Fibroblast of lung (primary cell): ENCODE measurements around the gene ABLIM2. TPM values are rescaled to one million over a fixed set of nuclear protein-coding genes. Genes with fewer than 3 reads are reported as not detected.

Experiments used
- DNase-seq, 2 donors: peaks; one replicate each; pipeline versions ENCODE4 v3.0.0 to v3.0.0-alpha.2; 2010; ENCODE audit warnings: low read depth in 2 of 2
- H2AFZ ChIP-seq: 2 replicates; pipeline ENCODE4 v1.5.1; 2012; ENCODE audit warnings: low read length, control low read depth, inconsistent platforms
- H3K27ac ChIP-seq: 2 replicates; pipeline ENCODE4 v1.5.1; 2011; ENCODE audit warnings: low read length, control low read depth; ENCODE audit not compliant: insufficient read depth
- H3K27me3 ChIP-seq: 2 replicates; pipeline ENCODE4 v1.5.1; 2011; ENCODE audit warnings: mild to moderate bottlenecking, low read length; ENCODE audit not compliant: control insufficient read depth, insufficient read depth
- H3K36me3 ChIP-seq: 2 replicates; pipeline ENCODE4 v1.5.1; 2011; ENCODE audit warnings: low read length; ENCODE audit not compliant: control insufficient read depth, insufficient read depth
- H3K4me1 ChIP-seq: 2 replicates; pipeline ENCODE4 v1.5.1; 2011; ENCODE audit warnings: low read length; ENCODE audit not compliant: control insufficient read depth, insufficient read depth; ENCODE audit errors: extremely low read depth
- H3K4me2 ChIP-seq: 2 replicates; pipeline ENCODE4 v1.5.1; 2011; ENCODE audit warnings: low read length, control low read depth; ENCODE audit not compliant: insufficient read depth; ENCODE audit errors: extremely low read depth
- H3K4me3 ChIP-seq, 4 experiments: fragments of 200-600 bp in 1 of 4; sonication (generic) in 1 of 4; replicated peaks in 1 of 4; 2 replicates each; pipeline ENCODE4 v1.5.1; 2011 to 2016; ENCODE audit warnings: low read length in 4 of 4, low read depth in 3 of 4, mild to moderate bottlenecking in 3 of 4, control low read depth in 2 of 4, inconsistent platforms in 1 of 4, mixed read lengths in 1 of 4; ENCODE audit not compliant: insufficient read depth in 1 of 4; ENCODE audit errors: control extremely low read depth in 1 of 4
- H3K79me2 ChIP-seq: 2 replicates; pipeline ENCODE4 v1.5.1; 2012; ENCODE audit warnings: mild to moderate bottlenecking, low read length, inconsistent platforms; ENCODE audit not compliant: control insufficient read depth, insufficient read depth
- H3K9ac ChIP-seq: 2 replicates; pipeline ENCODE4 v1.5.1; 2011; ENCODE audit warnings: mild to moderate bottlenecking, low read length, control low read depth; ENCODE audit not compliant: insufficient read depth
- H3K9me3 ChIP-seq: 2 replicates; pipeline ENCODE4 v1.5.1; 2012; ENCODE audit warnings: low read depth, low read length; ENCODE audit not compliant: control insufficient read depth, insufficient read depth
- H4K20me1 ChIP-seq: 2 replicates; pipeline ENCODE4 v1.5.1; 2011; ENCODE audit warnings: low read length; ENCODE audit not compliant: control insufficient read depth, insufficient read depth; ENCODE audit errors: extremely low read depth
- EZH2 ChIP-seq: IDR thresholded peaks from 2 replicates; pipeline ENCODE4 v1.5.1; 2012; ENCODE audit warnings: low read length, control low read depth, mild to moderate bottlenecking; ENCODE audit errors: missing control alignments
- polyA plus RNA-seq, 2 donors: library from polyadenylated mRNA; depleted of rRNA in 1 of 2; stranded (reverse) in 1 of 2; unstranded in 1 of 2; fragments of >200 nt; gene quantifications; 2 replicates each; pipeline ENCODE4 v1.2.1, GENCODE V29; 2011 to 2012; ENCODE audit warnings: missing spikeins in 1 of 2
- total RNA-seq: library from RNA; depleted of rRNA; stranded (reverse); fragments of >200 nt; gene quantifications from 2 replicates; pipeline ENCODE4 v1.2.1, GENCODE V29; 2014
- TF ChIP-seq, protein P1 (sequence below), 2 donors: IDR thresholded peaks in 1 of 2; conservative IDR thresholded peaks in 1 of 2; 1 replicate in 1 of 2; 2 replicates in 1 of 2; pipeline ENCODE4 v1.5.1; 2011 to 2012; ENCODE audit warnings: low read length in 2 of 2, control low read depth in 1 of 2, inconsistent platforms in 1 of 2, low read depth in 1 of 2, mild to moderate bottlenecking in 1 of 2

The ABLIM2 gene
- total and polyA plus RNA-seq, 2 donors (not counting 1 experiment from before 2014, with no cell fraction given): 0.66 to 2.6 TPM

DNA sequence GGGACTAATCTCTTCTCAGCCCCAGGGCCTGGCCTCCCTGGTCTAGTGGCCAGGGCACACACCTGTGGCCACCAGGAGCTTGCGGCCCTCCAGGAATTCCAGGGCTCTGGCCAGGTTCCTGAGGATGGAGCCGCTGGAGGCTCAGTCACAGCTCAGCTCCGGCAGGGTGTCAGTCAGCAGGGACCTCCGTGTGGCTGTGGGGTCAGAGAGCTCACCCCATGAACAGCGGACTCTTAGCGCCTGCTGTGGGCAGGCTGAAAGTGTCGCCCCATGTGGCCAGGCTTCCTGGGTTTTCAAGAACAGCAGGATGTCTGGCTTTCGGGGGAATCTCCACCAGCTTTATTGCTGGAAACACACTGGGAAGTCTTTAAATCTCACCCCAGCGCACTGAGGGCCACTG lies 21.2 kb upstream of the ABLIM2 start:
- Histone ChIP-seq H2AFZ (no peak overlapping the region), H3K4me2 (no peak overlapping the region), H3K27ac (no peak overlapping the region), H3K4me3 (no peak overlapping the region), H3K27me3 (no peaks in the 10 kb centered on the region), H3K79me2 (no peaks in the 10 kb centered on the region), H3K36me3 (no peaks in the 10 kb centered on the region), H3K9me3 (no peaks in the 10 kb centered on the region), H3K9ac (no peak overlapping the region), H3K4me1 (peaks cover 13% of the 10 kb centered on the region), H4K20me1 (no peaks in the 10 kb centered on the region)
- TF ChIP-seq, protein P1, sequence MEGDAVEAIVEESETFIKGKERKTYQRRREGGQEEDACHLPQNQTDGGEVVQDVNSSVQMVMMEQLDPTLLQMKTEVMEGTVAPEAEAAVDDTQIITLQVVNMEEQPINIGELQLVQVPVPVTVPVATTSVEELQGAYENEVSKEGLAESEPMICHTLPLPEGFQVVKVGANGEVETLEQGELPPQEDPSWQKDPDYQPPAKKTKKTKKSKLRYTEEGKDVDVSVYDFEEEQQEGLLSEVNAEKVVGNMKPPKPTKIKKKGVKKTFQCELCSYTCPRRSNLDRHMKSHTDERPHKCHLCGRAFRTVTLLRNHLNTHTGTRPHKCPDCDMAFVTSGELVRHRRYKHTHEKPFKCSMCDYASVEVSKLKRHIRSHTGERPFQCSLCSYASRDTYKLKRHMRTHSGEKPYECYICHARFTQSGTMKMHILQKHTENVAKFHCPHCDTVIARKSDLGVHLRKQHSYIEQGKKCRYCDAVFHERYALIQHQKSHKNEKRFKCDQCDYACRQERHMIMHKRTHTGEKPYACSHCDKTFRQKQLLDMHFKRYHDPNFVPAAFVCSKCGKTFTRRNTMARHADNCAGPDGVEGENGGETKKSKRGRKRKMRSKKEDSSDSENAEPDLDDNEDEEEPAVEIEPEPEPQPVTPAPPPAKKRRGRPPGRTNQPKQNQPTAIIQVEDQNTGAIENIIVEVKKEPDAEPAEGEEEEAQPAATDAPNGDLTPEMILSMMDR (conservative IDR thresholded peaks at IDR 0.05 in 1 of 2, IDR thresholded peaks at IDR 0.05 in 1 of 2; ENCODE audit: low read depth in 1 of 2, low read length in 2 of 2): no peak
- no peak for TF ChIP-seq EZH2
- DNase-seq: no peak

DNA sequence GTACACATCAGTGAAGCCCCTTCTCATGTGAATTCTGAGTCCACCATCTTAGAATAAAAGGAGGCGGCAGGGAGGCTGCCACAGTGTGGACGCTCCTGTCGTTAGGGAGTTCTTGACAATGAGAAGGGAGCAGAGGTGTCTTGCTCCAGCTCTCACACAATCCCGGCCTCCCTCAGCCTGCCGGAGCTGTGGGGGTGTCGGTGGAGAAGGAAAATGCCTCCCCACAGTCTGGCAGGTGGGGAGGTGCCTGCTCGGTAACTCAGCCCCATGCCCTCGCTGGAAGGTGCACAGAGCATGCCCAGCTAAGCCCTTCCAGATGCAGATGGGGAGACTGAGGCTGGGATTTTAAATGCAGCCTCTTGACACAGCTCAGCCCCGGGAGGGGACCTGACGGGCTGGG lies 20.5 kb upstream of the ABLIM2 start:
- Histone ChIP-seq H3K27me3 (no peaks in the 10 kb centered on the region), H2AFZ (no peak overlapping the region), H4K20me1 (no peaks in the 10 kb centered on the region), H3K36me3 (no peaks in the 10 kb centered on the region), H3K9ac (no peak overlapping the region), H3K9me3 (no peaks in the 10 kb centered on the region), H3K27ac (no peak overlapping the region), H3K79me2 (no peaks in the 10 kb centered on the region), H3K4me2 (no peak overlapping the region), H3K4me3 (no peak overlapping the region), H3K4me1 (peaks cover 13% of the 10 kb centered on the region)
- TF ChIP-seq, protein P1 (conservative IDR thresholded peaks at IDR 0.05 in 1 of 2, IDR thresholded peaks at IDR 0.05 in 1 of 2; ENCODE audit: low read depth in 1 of 2, low read length in 2 of 2): no peak
- TF ChIP-seq EZH2: no peak
- no peak for DNase-seq

GRCh38 chr4:8177956-8178355 lies 19.3 kb upstream of the ABLIM2 start:
- Histone ChIP-seq H3K27ac (no peak overlapping the region), H3K4me1 (peaks cover 9% of the 10 kb centered on the region), H3K36me3 (no peaks in the 10 kb centered on the region), H4K20me1 (no peaks in the 10 kb centered on the region), H3K79me2 (no peaks in the 10 kb centered on the region), H3K9ac (no peak overlapping the region), H3K27me3 (no peaks in the 10 kb centered on the region), H3K4me2 (no peak overlapping the region), H3K9me3 (no peaks in the 10 kb centered on the region), H2AFZ (no peak overlapping the region), H3K4me3 (no peak overlapping the region)
- TF ChIP-seq, protein P1 (conservative IDR thresholded peaks at IDR 0.05 in 1 of 2, IDR thresholded peaks at IDR 0.05 in 1 of 2; ENCODE audit: low read depth in 1 of 2, low read length in 2 of 2): no peak
- TF ChIP-seq EZH2: no peak
- no peak for DNase-seq
